HepG2 (cell line): ENCODE data around the gene AAMP. TPM values are rescaled to one million over a fixed set of nuclear protein-coding genes. Genes with fewer than 3 reads are reported as not detected.

Experiments used
- ATAC-seq: fragments of 200-7000 bp; cut with Tn5 transposase; 3 replicates; pipeline ENCODE4 v1.9.1; 2020; ENCODE audit warnings: mild to moderate bottlenecking, moderate library complexity
- BruUV-seq: library from RNA; stranded (reverse); fragments of 400-500 nt; replicated peaks from 2 replicates; lab custom pipeline; 2021; lab: Mats Ljungman, UMichigan
- CTCF ChIA-PET: fragments of 300-600 bp; formaldehyde crosslinking; extraction: SDS; loops from one replicate; lab custom pipeline; 2021; ENCODE audit warnings: low total read pairs, inconsistent platforms, low intra/inter-chr PET ratio; lab: Yijun Ruan, JAX
- POLR2A ChIA-PET: fragments of 350-600 bp; sonication (Branson Sonifier 250); formaldehyde crosslinking; loops from one replicate; lab custom pipeline; 2020; ENCODE audit warnings: antibody characterized with exemption, inconsistent platforms; lab: Yijun Ruan, JAX
- DNase-seq: peaks from one replicate; pipeline ENCODE4 v3.0.0-alpha.2; 2015; ENCODE audit warnings: low spot score
- FAIRE-seq: peaks from 3 replicates; lab custom pipeline; 2011; peaks lifted over from hg19 to GRCh38; lab: Jason Lieb, UNC
- H2AFZ ChIP-seq: one replicate; pipeline ENCODE4 v1.6.1; 2011; ENCODE audit warnings: low read length, inconsistent platforms
- H3K27ac ChIP-seq: fragments of 300-600 bp; 3 replicates; pipeline ENCODE4 v1.8.0; 2011; ENCODE audit warnings: mixed run types, mild to moderate bottlenecking, mixed read lengths, low read length, inconsistent platforms; ENCODE audit not compliant: insufficient read depth; ENCODE audit errors: extremely low read length
- H3K27me3 ChIP-seq, 2 experiments: fragments of 200-600 bp in 1 of 2; 2 replicates in 1 of 2; 3 replicates in 1 of 2; pipeline versions ENCODE4 v1.6.0 to v1.8.0; 2011; ENCODE audit warnings: low read length in 2 of 2, mild to moderate bottlenecking in 2 of 2, moderate library complexity in 2 of 2, inconsistent platforms in 1 of 2; ENCODE audit not compliant: insufficient read depth in 2 of 2, control insufficient read depth in 1 of 2
- H3K36me3 ChIP-seq, 2 experiments: fragments of 200-600 bp in 1 of 2; replicated peaks in 1 of 2; 2 replicates in 1 of 2; 3 replicates in 1 of 2; pipeline versions ENCODE4 v1.5.1 to v1.8.0; 2011; ENCODE audit warnings: low read length in 2 of 2, inconsistent platforms in 1 of 2; ENCODE audit not compliant: insufficient read depth in 2 of 2, control insufficient read depth in 1 of 2
- H3K4me1 ChIP-seq: 2 replicates; pipeline ENCODE4 v1.5.1; 2012; ENCODE audit warnings: low read length, inconsistent platforms; ENCODE audit not compliant: insufficient read depth
- H3K4me2 ChIP-seq: 2 replicates; pipeline ENCODE4 v1.6.0; 2011; ENCODE audit warnings: low read depth, low read length, inconsistent platforms
- H3K4me3 ChIP-seq, 3 experiments: fragments of 200-600 bp in 1 of 3; sonication (generic), shearing (Covaris generic) in 1 of 3; replicated peaks in 1 of 3; 2 replicates each; pipeline ENCODE4 v1.5.1; 2011 to 2016; ENCODE audit warnings: low read length in 3 of 3, inconsistent platforms in 2 of 3, low read depth in 2 of 3, mild to moderate bottlenecking in 2 of 3, control low read depth in 1 of 3, mixed read lengths in 1 of 3; ENCODE audit not compliant: insufficient read depth in 1 of 3
- H3K79me2 ChIP-seq: one replicate; pipeline ENCODE4 v1.6.1; 2011; ENCODE audit warnings: low read length, inconsistent platforms; ENCODE audit not compliant: insufficient read depth
- H3K9ac ChIP-seq: 2 replicates; pipeline ENCODE4 v1.6.0; 2011; ENCODE audit warnings: mild to moderate bottlenecking, low read depth, low read length, inconsistent platforms; ENCODE audit not compliant: insufficient read depth
- H3K9me3 ChIP-seq: 2 replicates; pipeline ENCODE4 v1.5.1; 2012; ENCODE audit warnings: mild to moderate bottlenecking, low read length
- H4K20me1 ChIP-seq: 2 replicates; pipeline ENCODE4 v1.6.0; 2011; ENCODE audit warnings: inconsistent platforms, mild to moderate bottlenecking, low read length, moderate library complexity; ENCODE audit not compliant: insufficient read depth
- BATF2 ChIP-seq: sonication (generic); formaldehyde crosslinking; IDR thresholded peaks from 2 replicates; pipeline ENCODE4 v1.8.0; 2022; ENCODE audit warnings: mild to moderate bottlenecking, missing genetic modification reagents, moderate library complexity
- FOXA3 ChIP-seq: IDR thresholded peaks from 2 replicates; pipeline ENCODE4 v1.6.1; 2016; ENCODE audit warnings: missing genetic modification reagents, missing compliant biosample characterization
- FOXP1 ChIP-seq, 2 experiments: fragments of 450-650 bp in 1 of 2; IDR thresholded peaks; 2 replicates each; pipeline ENCODE4 v1.6.1; 2017 to 2018; ENCODE audit warnings: antibody characterized with exemption in 1 of 2
- NR2F6 ChIP-seq, 2 experiments: IDR thresholded peaks; 2 replicates each; pipeline ENCODE4 v1.6.1; 2016; ENCODE audit warnings: antibody characterized with exemption in 1 of 2, mild to moderate bottlenecking in 1 of 2
- SP1 ChIP-seq, 2 experiments: fragments of 450-650 bp in 1 of 2; sonication (generic) in 1 of 2; formaldehyde crosslinking in 1 of 2; IDR thresholded peaks; 2 replicates each; pipeline versions ENCODE4 v1.4.0 to v1.6.1; 2016 to 2020; ENCODE audit warnings: missing genetic modification reagents in 1 of 2
- ZFP1 ChIP-seq: IDR thresholded peaks from 2 replicates; pipeline ENCODE4 v1.6.1; 2016
- ZNF414 ChIP-seq: sonication (generic); formaldehyde crosslinking; IDR thresholded peaks from 2 replicates; pipeline ENCODE4 v1.5.0; 2020; ENCODE audit warnings: missing genetic modification reagents
- ZNF770 ChIP-seq: sonication (generic); formaldehyde crosslinking; IDR thresholded peaks from 2 replicates; pipeline ENCODE4 v1.5.0; 2020; ENCODE audit warnings: mild to moderate bottlenecking, missing genetic modification reagents
- WGBS: methylation state at CpG from one replicate; pipeline ENCODE4 v1.1.6; 2017; ENCODE audit warnings: low lambda C conversion rate; 5-methylcytosine and 5-hydroxymethylcytosine counted together
- in situ Hi-C: cut with HindIII; loops from 2 replicates; pipeline ENCODE4 v1.10.0; 2017; ENCODE audit warnings: low pct_unique_long_range_greater_than_20kb; ENCODE audit not compliant: extremely low pct_ligation_motif_present
- intact Hi-C: fragments of 100-400 bp; cut with micrococcal nuclease; formaldehyde crosslinking; loops from one replicate; pipeline ENCODE4 v1.10.0; 2022; ENCODE audit not compliant: unreplicated experiment
- polyA plus RNA-seq, 8 experiments: library from polyadenylated mRNA; depleted of rRNA in 3 of 8; stranded (reverse) in 7 of 8; unstranded in 1 of 8; fragments of >200 nt; fragmentation: Illumina TruSeq in 4 of 8; extraction: Trizol in 4 of 8; gene quantifications; 2 replicates each; pipeline versions ENCODE4 v1.2.1 to v1.2.3, GENCODE V29; 2011 to 2016; ENCODE audit warnings: low read depth in 4 of 8, missing spikeins in 1 of 8, mixed read lengths in 1 of 8; ENCODE audit not compliant: insufficient read depth in 1 of 8
- total RNA-seq, 5 experiments: library from RNA; depleted of rRNA; stranded (reverse); fragments of >200 nt; fragmentation: Illumina TruSeq; extraction: Trizol; gene quantifications; 2 replicates each; pipeline ENCODE4 v1.2.3, GENCODE V29; 2016; ENCODE audit warnings: low read depth in 1 of 5
- TF ChIP-seq, protein P1 (sequence below): sonication (generic); formaldehyde crosslinking; conservative IDR thresholded peaks from 2 replicates; pipeline ENCODE4 v1.8.1; 2023; ENCODE audit warnings: missing genetic modification reagents
- TF ChIP-seq, protein P2 (sequence below): sonication (generic); formaldehyde crosslinking; IDR thresholded peaks from 2 replicates; pipeline ENCODE4 v1.5.0; 2020; ENCODE audit warnings: mild to moderate bottlenecking, missing genetic modification reagents, borderline replicate concordance

The AAMP gene
- total and polyA plus RNA-seq, 2 of the 13 experiments (the other 11 are each of a cell fraction or from before 2014, with no cell fraction given): 110 to 186 TPM

DNA sequence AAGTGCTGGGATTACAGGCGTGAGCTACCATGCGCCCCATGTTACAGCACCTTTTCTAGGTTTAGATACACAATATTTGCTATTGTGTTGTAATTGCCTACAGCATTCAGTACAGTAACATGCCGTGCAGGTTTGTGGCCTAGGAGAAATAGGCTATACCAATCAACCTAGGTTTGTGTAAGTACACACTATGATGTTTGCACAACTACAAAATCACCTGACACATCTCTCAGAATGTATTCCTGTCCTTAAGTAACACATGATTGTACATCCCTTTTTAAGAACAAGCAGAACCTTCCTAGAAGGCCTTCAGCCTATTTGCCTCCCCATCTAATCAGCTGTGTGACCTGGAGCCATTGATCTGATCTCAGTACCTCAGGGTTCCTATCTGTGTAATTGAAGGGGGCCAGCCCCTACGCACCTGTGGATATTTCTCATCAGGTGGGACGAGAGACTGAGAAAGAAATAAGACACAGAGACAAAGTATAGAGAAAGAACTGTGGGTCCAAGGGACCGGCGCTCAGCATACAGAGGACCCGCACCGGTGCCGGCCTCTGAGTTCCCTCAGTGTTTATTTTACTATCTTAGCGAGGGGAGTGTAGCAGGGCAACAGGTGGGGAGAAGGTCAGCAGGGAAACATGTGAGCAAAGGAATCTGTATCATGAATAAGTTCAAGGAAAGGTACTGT, 41.1 kb upstream of the AAMP start:
- Histone ChIP-seq H3K36me3 (no peaks in the 10 kb centered on the region), H3K79me2 (no peaks in the 10 kb centered on the region), H3K9ac (no peak overlapping the region), H3K27ac (peak overlapping the region; percentile 58), H2AFZ (no peak overlapping the region), H4K20me1 (no peaks in the 10 kb centered on the region), H3K4me2 (peak overlapping the region; percentile 79), H3K4me1 (peaks cover 74% of the 10 kb centered on the region), H3K4me3 (peak overlapping the region; percentile 1 to 47 (median 19); a peak in 4 of 6 replicates), H3K9me3 (no peaks in the 10 kb centered on the region), H3K27me3 (0 out of 5 replicates have a peak, but pooled peaks cover 0 to 3% of the 10 kb centered on the region in 2 experiments)
- no peak for DNase-seq
- intact Hi-C loops (no loop called here), in situ Hi-C loops (no loop called here)
- ChIA-PET POLR2A (interaction anchor here (0.6 to 2.8 kb wide), 3 partner anchors 12 to 75 kb away, joined by 4 to 37 read pairs (median 19); partner anchors contain the start of gene TMBIM1), CTCF (interaction anchor here (2.1 kb wide), 1 partner anchor 46 kb away, joined by 6 read pairs; the partner anchor contains the start of gene CATIP)
- WGBS: 2% methylated on average over 11 of the region's 11 CpGs
- ATAC-seq: peak; percentile 67
- BruUV-seq: no TSS peak
- no peak for FAIRE-seq
- TF ChIP-seq, protein P1, sequence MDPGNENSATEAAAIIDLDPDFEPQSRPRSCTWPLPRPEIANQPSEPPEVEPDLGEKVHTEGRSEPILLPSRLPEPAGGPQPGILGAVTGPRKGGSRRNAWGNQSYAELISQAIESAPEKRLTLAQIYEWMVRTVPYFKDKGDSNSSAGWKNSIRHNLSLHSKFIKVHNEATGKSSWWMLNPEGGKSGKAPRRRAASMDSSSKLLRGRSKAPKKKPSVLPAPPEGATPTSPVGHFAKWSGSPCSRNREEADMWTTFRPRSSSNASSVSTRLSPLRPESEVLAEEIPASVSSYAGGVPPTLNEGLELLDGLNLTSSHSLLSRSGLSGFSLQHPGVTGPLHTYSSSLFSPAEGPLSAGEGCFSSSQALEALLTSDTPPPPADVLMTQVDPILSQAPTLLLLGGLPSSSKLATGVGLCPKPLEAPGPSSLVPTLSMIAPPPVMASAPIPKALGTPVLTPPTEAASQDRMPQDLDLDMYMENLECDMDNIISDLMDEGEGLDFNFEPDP: 0 out of 2 replicates have a peak, but pooled peaks have one; percentile 10
- TF ChIP-seq, protein P2, sequence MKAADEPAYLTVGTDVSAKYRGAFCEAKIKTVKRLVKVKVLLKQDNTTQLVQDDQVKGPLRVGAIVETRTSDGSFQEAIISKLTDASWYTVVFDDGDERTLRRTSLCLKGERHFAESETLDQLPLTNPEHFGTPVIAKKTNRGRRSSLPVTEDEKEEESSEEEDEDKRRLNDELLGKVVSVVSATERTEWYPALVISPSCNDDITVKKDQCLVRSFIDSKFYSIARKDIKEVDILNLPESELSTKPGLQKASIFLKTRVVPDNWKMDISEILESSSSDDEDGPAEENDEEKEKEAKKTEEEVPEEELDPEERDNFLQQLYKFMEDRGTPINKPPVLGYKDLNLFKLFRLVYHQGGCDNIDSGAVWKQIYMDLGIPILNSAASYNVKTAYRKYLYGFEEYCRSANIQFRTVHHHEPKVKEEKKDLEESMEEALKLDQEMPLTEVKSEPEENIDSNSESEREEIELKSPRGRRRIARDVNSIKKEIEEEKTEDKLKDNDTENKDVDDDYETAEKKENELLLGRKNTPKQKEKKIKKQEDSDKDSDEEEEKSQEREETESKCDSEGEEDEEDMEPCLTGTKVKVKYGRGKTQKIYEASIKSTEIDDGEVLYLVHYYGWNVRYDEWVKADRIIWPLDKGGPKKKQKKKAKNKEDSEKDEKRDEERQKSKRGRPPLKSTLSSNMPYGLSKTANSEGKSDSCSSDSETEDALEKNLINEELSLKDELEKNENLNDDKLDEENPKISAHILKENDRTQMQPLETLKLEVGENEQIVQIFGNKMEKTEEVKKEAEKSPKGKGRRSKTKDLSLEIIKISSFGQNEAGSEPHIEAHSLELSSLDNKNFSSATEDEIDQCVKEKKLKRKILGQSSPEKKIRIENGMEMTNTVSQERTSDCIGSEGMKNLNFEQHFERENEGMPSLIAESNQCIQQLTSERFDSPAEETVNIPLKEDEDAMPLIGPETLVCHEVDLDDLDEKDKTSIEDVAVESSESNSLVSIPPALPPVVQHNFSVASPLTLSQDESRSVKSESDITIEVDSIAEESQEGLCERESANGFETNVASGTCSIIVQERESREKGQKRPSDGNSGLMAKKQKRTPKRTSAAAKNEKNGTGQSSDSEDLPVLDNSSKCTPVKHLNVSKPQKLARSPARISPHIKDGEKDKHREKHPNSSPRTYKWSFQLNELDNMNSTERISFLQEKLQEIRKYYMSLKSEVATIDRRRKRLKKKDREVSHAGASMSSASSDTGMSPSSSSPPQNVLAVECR (CRISPR knock-in tag): peak; percentile 26; the same call in 1 of the 2 replicates
- TF ChIP-seq ZFP1 (CRISPR knock-in tag) (no peak), NR2F6 (IDR thresholded peaks at IDR 0.05) (peak; percentile 45), NR2F6 (CRISPR knock-in tag; IDR thresholded peaks at IDR 0.05) (no peak), FOXP1 (IDR thresholded peaks at IDR 0.05) (no peak), FOXP1 (CRISPR knock-in tag; IDR thresholded peaks at IDR 0.05) (peak; percentile 41; the same call in 1 of the 2 replicates), FOXA3 (CRISPR knock-in tag) (0 out of 2 replicates have a peak, but pooled peaks have one; percentile 36), ZNF770 (CRISPR knock-in tag) (0 out of 2 replicates have a peak, but pooled peaks have one; percentile 7), SP1 (IDR thresholded peaks at IDR 0.05) (no peak), SP1 (CRISPR knock-in tag; IDR thresholded peaks at IDR 0.05) (no peak), ZNF414 (CRISPR knock-in tag) (0 out of 2 replicates have a peak, but pooled peaks have one; percentile 20), BATF2 (CRISPR knock-in tag) (no peak)
